ENCODE data around the gene DMP1. TPM values are rescaled to one million over a fixed set of nuclear protein-coding genes. Genes with fewer than 3 reads are reported as not detected.

The DMP1 gene
- total and polyA plus RNA-seq, 2 donors (not counting 3 experiments of a cell fraction or from before 2014, with no cell fraction given) = not detected

GRCh38 chr4:87624698-87625097, 25.4 kb upstream of the DMP1 start:
- FAIRE-seq = no peak
- dilution Hi-C loops (cut with MboI; ENCODE audit: extremely low pct_ligation_motif_present, low sequenced_read_pairs) = no loop called here
- Histone ChIP-seq H3K9me1 (replicated peaks; ENCODE audit: control insufficient read depth, extremely low read depth, insufficient read depth, low read length) (no peaks in the 10 kb centered on the region), H3K4me1 (ENCODE audit: control insufficient read depth, extremely low read depth, insufficient read depth, low read length) (no peaks in the 10 kb centered on the region), H3K27me3 (ENCODE audit: control insufficient read depth in 2 of 2, insufficient read depth in 2 of 2, low read length in 2 of 2) (peaks cover 2 to 8% of the 10 kb centered on the region in 2 experiments), H2AFZ (ENCODE audit: low read depth, low read length) (no peak overlapping the region), H3K9ac (replicated peaks; ENCODE audit: extremely low read depth, insufficient read depth, low read length) (no peak overlapping the region), H3K4me2 (ENCODE audit: insufficient read depth, low read length) (no peak overlapping the region), H3K9me3 (replicated peaks; ENCODE audit: control insufficient read depth, insufficient read depth, low read length) (no peaks in the 10 kb centered on the region), H3K27ac (ENCODE audit: insufficient read depth, low read depth, low read length) (no peak overlapping the region), H3K79me2 (ENCODE audit: control insufficient read depth, insufficient read depth, low read length) (no peaks in the 10 kb centered on the region), H4K20me1 (replicated peaks; ENCODE audit: control insufficient read depth, extremely low read depth, insufficient read depth, low read length) (no peaks in the 10 kb centered on the region), H3K36me3 (ENCODE audit: control insufficient read depth in 2 of 2, extremely low read depth in 1 of 2, insufficient read depth in 2 of 2, low read length in 2 of 2) (no peaks in the 10 kb centered on the region), H3K4me3 (replicated peaks in 1 of 3; ENCODE audit: insufficient read depth in 1 of 3, low read depth in 1 of 3, low read length in 3 of 3) (no peak overlapping the region)
- intact Hi-C loops (cut with micrococcal nuclease) = no loop called here
- TF ChIP-seq, protein P1, sequence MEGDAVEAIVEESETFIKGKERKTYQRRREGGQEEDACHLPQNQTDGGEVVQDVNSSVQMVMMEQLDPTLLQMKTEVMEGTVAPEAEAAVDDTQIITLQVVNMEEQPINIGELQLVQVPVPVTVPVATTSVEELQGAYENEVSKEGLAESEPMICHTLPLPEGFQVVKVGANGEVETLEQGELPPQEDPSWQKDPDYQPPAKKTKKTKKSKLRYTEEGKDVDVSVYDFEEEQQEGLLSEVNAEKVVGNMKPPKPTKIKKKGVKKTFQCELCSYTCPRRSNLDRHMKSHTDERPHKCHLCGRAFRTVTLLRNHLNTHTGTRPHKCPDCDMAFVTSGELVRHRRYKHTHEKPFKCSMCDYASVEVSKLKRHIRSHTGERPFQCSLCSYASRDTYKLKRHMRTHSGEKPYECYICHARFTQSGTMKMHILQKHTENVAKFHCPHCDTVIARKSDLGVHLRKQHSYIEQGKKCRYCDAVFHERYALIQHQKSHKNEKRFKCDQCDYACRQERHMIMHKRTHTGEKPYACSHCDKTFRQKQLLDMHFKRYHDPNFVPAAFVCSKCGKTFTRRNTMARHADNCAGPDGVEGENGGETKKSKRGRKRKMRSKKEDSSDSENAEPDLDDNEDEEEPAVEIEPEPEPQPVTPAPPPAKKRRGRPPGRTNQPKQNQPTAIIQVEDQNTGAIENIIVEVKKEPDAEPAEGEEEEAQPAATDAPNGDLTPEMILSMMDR (IDR thresholded peaks at IDR 0.05; ENCODE audit: extremely low read depth in 1 of 2, insufficient read depth in 1 of 2, low read depth in 1 of 2, low read length in 2 of 2) = no peak
- TF ChIP-seq POLR2A (IDR thresholded peaks at IDR 0.05; ENCODE audit: low read depth, low read length) (no peak), EZH2 (IDR thresholded peaks at IDR 0.05; ENCODE audit: borderline replicate concordance, low read depth, low read length, severe bottlenecking) (no peak), JUN (IDR thresholded peaks at IDR 0.05; ENCODE audit: borderline replicate concordance, insufficient read depth, insufficient read length, low read depth) (no peak), POLR2AphosphoS5 (IDR thresholded peaks at IDR 0.05; ENCODE audit: insufficient read depth, low read depth, low read length) (no peak)
- no peak for DNase-seq (ENCODE audit: low read depth, low spot score)
- ChIA-PET CTCF (interaction anchor here (1.2 kb wide), 1 partner anchor 20 kb away, joined by 3 read pairs; no protein-coding TSS in a partner anchor), POLR2A (no interaction called here)
- BruUV-seq (replicated peaks) = no TSS peak

DNA sequence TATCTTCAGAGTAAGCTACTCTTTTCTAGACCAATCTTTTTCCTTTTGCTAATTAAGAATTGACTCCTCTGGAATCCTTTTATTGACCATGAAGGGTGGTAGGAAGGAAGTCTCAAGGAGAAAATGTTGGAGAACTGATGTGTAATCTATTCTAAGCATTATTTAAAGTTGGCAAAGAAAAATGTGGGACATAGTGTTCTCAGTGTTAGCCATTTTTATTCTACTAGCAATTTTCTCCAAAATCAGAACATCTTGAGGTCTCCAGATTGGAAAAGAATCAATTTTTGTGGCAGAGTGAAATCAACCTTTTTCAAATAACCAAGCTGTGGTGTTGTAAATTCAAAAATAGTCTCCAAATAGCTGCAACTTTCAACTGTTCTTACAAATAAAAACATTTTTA, 18.4 kb upstream of the DMP1 start:
- dilution Hi-C loops (cut with MboI; ENCODE audit: extremely low pct_ligation_motif_present, low sequenced_read_pairs) = no loop called here
- BruUV-seq (replicated peaks) = no TSS peak
- POLR2A ChIA-PET = no interaction called here

More for the DNA sequence above, 18.4 kb upstream of the DMP1 start:
- TF ChIP-seq POLR2AphosphoS5 (IDR thresholded peaks at IDR 0.05; ENCODE audit: insufficient read depth, low read depth, low read length) (no peak), FOS (IDR thresholded peaks at IDR 0.05; ENCODE audit: borderline replicate concordance, insufficient read depth, low read length) (no peak), GATA2 (IDR thresholded peaks at IDR 0.05; ENCODE audit: insufficient read depth, insufficient read length, low read depth, low read length) (no peak), POLR2A (IDR thresholded peaks at IDR 0.05; ENCODE audit: low read depth, low read length) (no peak), JUN (IDR thresholded peaks at IDR 0.05; ENCODE audit: borderline replicate concordance, insufficient read depth, insufficient read length, low read depth) (no peak), MYC (IDR thresholded peaks at IDR 0.05; ENCODE audit: low read depth, low read length) (no peak), EZH2 (IDR thresholded peaks at IDR 0.05; ENCODE audit: borderline replicate concordance, low read depth, low read length, severe bottlenecking) (no peak)
- TF ChIP-seq, protein P2, sequence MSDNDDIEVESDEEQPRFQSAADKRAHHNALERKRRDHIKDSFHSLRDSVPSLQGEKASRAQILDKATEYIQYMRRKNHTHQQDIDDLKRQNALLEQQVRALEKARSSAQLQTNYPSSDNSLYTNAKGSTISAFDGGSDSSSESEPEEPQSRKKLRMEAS (IDR thresholded peaks at IDR 0.05; ENCODE audit: insufficient read depth, insufficient read length) = no peak
- TF ChIP-seq, protein P1 (IDR thresholded peaks at IDR 0.05; ENCODE audit: extremely low read depth in 1 of 2, insufficient read depth in 1 of 2, low read depth in 1 of 2, low read length in 2 of 2) = no peak
- Histone ChIP-seq H3K9me1 (replicated peaks; ENCODE audit: control insufficient read depth, extremely low read depth, insufficient read depth, low read length) (no peaks in the 10 kb centered on the region), H3K4me1 (ENCODE audit: control insufficient read depth, extremely low read depth, insufficient read depth, low read length) (no peaks in the 10 kb centered on the region), H3K27ac (ENCODE audit: insufficient read depth, low read depth, low read length) (no peak overlapping the region), H3K27me3 (ENCODE audit: control insufficient read depth in 2 of 2, insufficient read depth in 2 of 2, low read length in 2 of 2) (no peaks in the 10 kb centered on the region), H4K20me1 (replicated peaks; ENCODE audit: control insufficient read depth, extremely low read depth, insufficient read depth, low read length) (no peaks in the 10 kb centered on the region), H3K9ac (replicated peaks; ENCODE audit: extremely low read depth, insufficient read depth, low read length) (no peak overlapping the region), H3K36me3 (ENCODE audit: control insufficient read depth in 2 of 2, extremely low read depth in 1 of 2, insufficient read depth in 2 of 2, low read length in 2 of 2) (no peaks in the 10 kb centered on the region), H2AFZ (ENCODE audit: low read depth, low read length) (no peak overlapping the region), H3K9me3 (replicated peaks; ENCODE audit: control insufficient read depth, insufficient read depth, low read length) (no peaks in the 10 kb centered on the region), H3K4me3 (replicated peaks in 1 of 3; ENCODE audit: insufficient read depth in 1 of 3, low read depth in 1 of 3, low read length in 3 of 3) (no peak overlapping the region), H3K4me2 (ENCODE audit: insufficient read depth, low read length) (no peak overlapping the region), H3K79me2 (ENCODE audit: control insufficient read depth, insufficient read depth, low read length) (no peaks in the 10 kb centered on the region)
- CTCF ChIA-PET = no interaction called here
- no peak for DNase-seq (ENCODE audit: low read depth, low spot score)
- FAIRE-seq = no peak
- intact Hi-C loops (cut with micrococcal nuclease) = no loop called here

Data from endothelial cell of umbilical vein (primary cell).